Neural cell (in vitro differentiated cells): ENCODE data around the gene GIPC3. TPM values are rescaled to one million over a fixed set of nuclear protein-coding genes. Genes with fewer than 3 reads are reported as not detected.

Source experiments
- H2AFZ ChIP-seq: fragments of 200-600, 300-800 bp; sonication (generic), shearing (Covaris generic); 2 replicates; pipeline ENCODE4 v1.6.0; 2014; ENCODE audit warnings: low read depth, mild to moderate bottlenecking, antibody characterized with exemption, low read length, moderate library complexity
- H3F3A ChIP-seq: fragments of 200-600 bp; shearing (Covaris generic); 2 replicates; pipeline ENCODE4 v1.6.1; 2016; ENCODE audit warnings: mild to moderate bottlenecking, moderate library complexity, mixed read lengths, antibody characterized with exemption, low read length; ENCODE audit not compliant: insufficient read depth, poor library complexity, severe bottlenecking
- H3K27ac ChIP-seq: fragments of 200-600, 300-800 bp; sonication (generic), shearing (Covaris generic); 2 replicates; pipeline ENCODE4 v1.5.1; 2014; ENCODE audit warnings: mild to moderate bottlenecking, low read length, moderate library complexity
- H3K27me3 ChIP-seq: fragments of 300-800, 200-600 bp; sonication (generic), shearing (Covaris generic); 2 replicates; pipeline ENCODE4 v1.6.0; 2014; ENCODE audit warnings: mild to moderate bottlenecking, low read depth, low read length, moderate library complexity; ENCODE audit not compliant: insufficient read depth
- H3K36me3 ChIP-seq: fragments of 300-800, 200-600 bp; sonication (generic), shearing (Covaris generic); 2 replicates; pipeline ENCODE4 v1.5.1; 2014; ENCODE audit warnings: mild to moderate bottlenecking, antibody characterized with exemption, low read length, moderate library complexity; ENCODE audit not compliant: insufficient read depth
- H3K4me2 ChIP-seq: fragments of 300-800, 200-600 bp; sonication (generic), shearing (Covaris generic); 2 replicates; pipeline ENCODE4 v1.6.0; 2014; ENCODE audit warnings: mild to moderate bottlenecking, low read length
- H3K4me3 ChIP-seq: fragments of 300-800, 200-600 bp; sonication (generic), shearing (Covaris generic); 2 replicates; pipeline ENCODE4 v1.5.1; 2014; ENCODE audit warnings: mild to moderate bottlenecking, low read length, moderate library complexity
- H3K79me2 ChIP-seq: fragments of 200-600 bp; shearing (Covaris generic); replicated peaks from 2 replicates; pipeline ENCODE4 v1.6.0; 2014; ENCODE audit warnings: mild to moderate bottlenecking, low read length, moderate library complexity; ENCODE audit not compliant: insufficient read depth
- H3K9ac ChIP-seq: fragments of 300-800, 200-600 bp; sonication (generic), shearing (Covaris generic); 2 replicates; pipeline ENCODE4 v1.6.1; 2016; ENCODE audit warnings: mild to moderate bottlenecking, low read length, mixed read lengths
- H3K9me2 ChIP-seq: fragments of 200-600 bp; shearing (Covaris generic); 2 replicates; pipeline ENCODE4 v1.6.1; 2016; ENCODE audit warnings: mild to moderate bottlenecking, low read length, mixed read lengths; ENCODE audit not compliant: insufficient read depth
- H3K9me3 ChIP-seq: fragments of 200-600, 300-800 bp; sonication (generic), shearing (Covaris generic); 2 replicates; pipeline ENCODE4 v1.6.1; 2016; ENCODE audit warnings: mild to moderate bottlenecking, mixed run types, low read length, moderate library complexity, mixed read lengths
- H4K20me1 ChIP-seq: fragments of 200-600 bp; shearing (Covaris generic); 2 replicates; pipeline ENCODE4 v1.6.1; 2016; ENCODE audit warnings: mild to moderate bottlenecking, mixed run types; ENCODE audit not compliant: insufficient read depth
- CTCF ChIP-seq: fragments of 450-650 bp; IDR thresholded peaks from 2 replicates; pipeline ENCODE4 v1.5.1; 2014; ENCODE audit warnings: antibody characterized with exemption, mild to moderate bottlenecking, moderate library complexity; ENCODE audit not compliant: poor library complexity, severe bottlenecking
- EP300 ChIP-seq: fragments of 450-650 bp; conservative IDR thresholded peaks from 2 replicates; pipeline ENCODE4 v1.6.1; 2014; ENCODE audit warnings: antibody characterized with exemption, mild to moderate bottlenecking, moderate library complexity; ENCODE audit not compliant: poor library complexity, severe bottlenecking
- EZH2 ChIP-seq: fragments of 200-600, 300-800 bp; shearing (Covaris generic), sonication (generic); IDR thresholded peaks from 2 replicates; pipeline ENCODE4 v1.6.1; 2014; ENCODE audit warnings: antibody characterized with exemption, low read length, borderline replicate concordance, mild to moderate bottlenecking; ENCODE audit not compliant: insufficient read depth, poor library complexity, severe bottlenecking
- MXI1 ChIP-seq: fragments of 450-650 bp; conservative IDR thresholded peaks from 2 replicates; pipeline ENCODE4 v1.6.1; 2014; ENCODE audit warnings: antibody characterized with exemption, mild to moderate bottlenecking; ENCODE audit not compliant: poor library complexity, severe bottlenecking
- POLR2AphosphoS5 ChIP-seq: IDR thresholded peaks from 2 replicates; pipeline ENCODE4 v1.6.1; 2012
- RAD21 ChIP-seq: fragments of 450-650 bp; conservative IDR thresholded peaks from 2 replicates; pipeline ENCODE4 v1.6.1; 2014; ENCODE audit warnings: antibody characterized with exemption, mild to moderate bottlenecking, moderate library complexity
- REST ChIP-seq: IDR thresholded peaks from 2 replicates; pipeline ENCODE4 v1.6.1; 2012; ENCODE audit warnings: borderline replicate concordance
- SMC3 ChIP-seq: fragments of 450-650 bp; conservative IDR thresholded peaks from 2 replicates; pipeline ENCODE4 v1.6.1; 2014; ENCODE audit warnings: antibody characterized with exemption, mild to moderate bottlenecking, moderate library complexity; ENCODE audit not compliant: poor library complexity
- TAF1 ChIP-seq: IDR thresholded peaks from 2 replicates; pipeline ENCODE4 v1.6.1; 2012; ENCODE audit warnings: low read depth
- polyA plus RNA-seq: library from polyadenylated mRNA; depleted of rRNA; stranded (reverse); fragments of >200 nt; gene quantifications from 2 replicates; pipeline ENCODE4 v1.2.3, GENCODE V29; 2014

Gene GIPC3
- polyA plus RNA-seq, 1 donor from 2014 or later: not detected

- Histone ChIP-seq H4K20me1 (no peaks in the 10 kb centered on the region), H3K4me2 (no peak overlapping the region), H3K27ac (no peak overlapping the region), H3K36me3 (no peaks in the 10 kb centered on the region), H3K79me2 (peaks cover 11% of the 10 kb centered on the region), H3K27me3 (no peaks in the 10 kb centered on the region), H3K9ac (no peak overlapping the region), H3F3A (no peaks in the 10 kb centered on the region), H3K4me3 (no peak overlapping the region), H3K9me2 (no peaks in the 10 kb centered on the region), H3K9me3 (no peaks in the 10 kb centered on the region), H2AFZ (no peak overlapping the region)
- TF ChIP-seq REST: no peak
- no peak for TF ChIP-seq EZH2
These were observed 35.7 kb downstream of the GIPC3 start for GRCh38 chr19:3620817-3621547.

GRCh38 chr19:3621689-3622088 lies 36.4 kb downstream of the GIPC3 start:
- Histone ChIP-seq H3K9me3 (no peaks in the 10 kb centered on the region), H3K9ac (no peak overlapping the region), H4K20me1 (no peaks in the 10 kb centered on the region), H3F3A (no peaks in the 10 kb centered on the region), H3K4me2 (no peak overlapping the region), H3K79me2 (peaks cover 11% of the 10 kb centered on the region), H3K27ac (no peak overlapping the region), H3K27me3 (no peaks in the 10 kb centered on the region), H3K9me2 (no peaks in the 10 kb centered on the region), H3K4me3 (no peak overlapping the region), H2AFZ (no peak overlapping the region), H3K36me3 (no peaks in the 10 kb centered on the region)
- no peak for TF ChIP-seq MXI1
- TF ChIP-seq POLR2AphosphoS5: no peak
- no peak for TF ChIP-seq REST
- no peak for TF ChIP-seq TAF1
- TF ChIP-seq EZH2: no peak
- TF ChIP-seq RAD21: no peak
- no peak for TF ChIP-seq SMC3
- no peak for TF ChIP-seq EP300
- TF ChIP-seq CTCF: no peak
